GM21528 (cell line): ENCODE data around the gene TNNT2.

Source experiments
- ATAC-seq: cut with Tn5 transposase; IDR thresholded peaks from one replicate; pipeline ENCODE4 v1.9.1; 2021; ENCODE audit warnings: mild to moderate bottlenecking, moderate library complexity; ENCODE audit not compliant: unreplicated experiment, low FRiP score

Gene TNNT2

GRCh38 chr1:201320168-201320788, 57.2 kb downstream of the TNNT2 start:
- no peak for ATAC-seq

- ATAC-seq = no peak
Measured at GRCh38 chr1:201319631-201320030, 57.8 kb downstream of the TNNT2 start.

- no peak for ATAC-seq
Measured at GRCh38 chr1:201318504-201319340, 58.8 kb downstream of the TNNT2 start.

- no peak for ATAC-seq
Measured at GRCh38 chr1:201317551-201317950, 59.9 kb downstream of the TNNT2 start.

DNA sequence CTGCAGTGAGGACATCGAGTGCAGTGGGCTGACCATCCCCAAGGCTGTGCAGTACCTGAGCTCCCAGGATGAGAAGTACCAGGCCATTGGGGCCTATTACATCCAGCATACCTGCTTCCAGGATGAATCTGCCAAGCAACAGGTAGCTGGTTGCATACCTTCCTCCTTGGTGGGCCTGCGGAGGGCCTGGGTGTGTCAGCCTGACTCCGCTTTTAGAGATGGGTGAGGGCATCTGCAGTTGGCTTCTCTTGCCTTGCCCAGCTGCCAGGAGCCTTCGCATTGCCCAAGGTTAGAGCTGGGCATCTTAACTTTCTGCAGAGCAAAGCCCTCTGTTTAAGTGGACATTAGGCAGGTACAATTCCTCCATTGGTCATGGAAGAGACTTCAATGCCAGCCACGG, 60.9 kb downstream of the TNNT2 start:
- ATAC-seq = no peak

DNA sequence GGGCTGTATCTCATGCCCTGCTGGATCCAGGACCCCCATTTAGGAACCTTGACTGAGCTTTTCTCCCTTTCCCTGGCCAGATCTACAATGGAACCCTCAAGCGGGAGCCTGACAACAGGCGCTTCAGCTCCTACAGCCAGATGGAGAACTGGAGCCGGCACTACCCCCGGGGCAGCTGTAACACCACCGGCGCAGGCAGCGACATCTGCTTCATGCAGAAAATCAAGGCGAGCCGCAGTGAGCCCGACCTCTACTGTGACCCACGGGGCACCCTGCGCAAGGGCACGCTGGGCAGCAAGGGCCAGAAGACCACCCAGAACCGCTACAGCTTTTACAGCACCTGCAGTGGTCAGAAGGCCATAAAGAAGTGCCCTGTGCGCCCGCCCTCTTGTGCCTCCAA, 64.4 kb downstream of the TNNT2 start:
- ATAC-seq = no peak

DNA sequence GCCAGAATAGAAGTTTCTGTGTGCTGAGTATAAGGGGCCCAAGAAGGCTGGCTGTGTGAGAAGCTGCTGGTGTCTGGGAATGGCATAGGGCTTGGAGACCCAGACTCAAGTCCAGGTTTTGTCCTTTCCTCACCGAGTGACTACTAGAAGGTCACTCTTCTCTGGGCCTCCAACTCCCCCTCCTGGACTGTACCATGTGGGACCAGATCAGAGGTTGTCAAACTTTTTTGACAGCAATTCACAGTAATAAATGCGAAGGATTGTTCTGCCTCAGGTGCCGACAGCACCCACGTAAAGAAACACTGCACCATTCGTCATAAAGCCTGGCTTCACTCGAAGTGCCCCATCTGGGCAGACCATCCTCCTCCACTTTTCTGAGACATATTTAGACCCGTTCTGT, 65.2 kb downstream of the TNNT2 start:
- ATAC-seq = no peak

GRCh38 chr1:201311356-201312011, 66.0 kb downstream of the TNNT2 start:
- ATAC-seq = no peak

DNA sequence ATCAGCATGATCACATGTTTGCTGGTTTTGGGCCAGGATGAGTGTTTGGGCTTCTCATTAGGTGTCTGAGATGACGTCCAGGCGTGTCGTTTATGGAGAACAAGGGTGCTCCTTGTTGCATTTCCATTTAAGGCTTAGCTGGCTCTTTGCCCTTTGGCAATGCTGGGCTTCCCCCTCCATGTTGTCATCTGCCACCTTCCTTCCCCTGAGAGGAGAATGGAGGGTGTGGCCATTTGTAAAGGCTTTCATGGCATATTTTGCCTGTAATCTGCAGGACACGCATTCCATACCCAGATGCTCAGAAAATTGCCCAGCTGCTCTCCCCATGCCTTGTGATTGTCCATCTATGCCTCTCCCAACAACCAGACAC, 66.5 kb downstream of the TNNT2 start:
- no peak for ATAC-seq

- no peak for ATAC-seq
Measured at GRCh38 chr1:201310251-201310985, 67.1 kb downstream of the TNNT2 start.

GRCh38 chr1:201309416-201309815, 68.1 kb downstream of the TNNT2 start:
- no peak for ATAC-seq
